ENCODE measurements around the gene NOVA2.
A peak's percentile ranks its signal among the peaks of the same experiment; 100 is the strongest.

Gene NOVA2

GRCh38 chr19:46017874-46018675, 44.4 kb upstream of the NOVA2 start:
- H3K14ac ChIP-seq (ENCODE audit: low read length): no peak overlapping the region
- peaks cover 5% of the 10 kb centered on the region for H3K9me3 ChIP-seq (ENCODE audit: insufficient read depth, low read depth, low read length)
- H2BK12ac ChIP-seq (ENCODE audit: low read length): no peak overlapping the region
- H3K27ac ChIP-seq (ENCODE audit: low read depth, low read length): no peak overlapping the region
- no peak overlapping the region for H3K4me2 ChIP-seq (ENCODE audit: low read length)
- H3K79me2 ChIP-seq (ENCODE audit: control insufficient read depth, insufficient read depth, low read length, poor library complexity): peaks cover 2% of the 10 kb centered on the region
- H3K23ac ChIP-seq (ENCODE audit: low read length): no peak overlapping the region
- no CpG with 5 or more reads among the region's 15 CpGs for WGBS (ENCODE audit: extremely low coverage, insufficient coverage, insufficient read length)
- no peak overlapping the region for H2AFZ ChIP-seq (ENCODE audit: insufficient read depth, low read length, poor library complexity)
- H2BK120ac ChIP-seq (ENCODE audit: insufficient read depth, low read length, poor library complexity): no peak overlapping the region
- H3K9ac ChIP-seq (ENCODE audit: low read length): no peak overlapping the region
- peaks cover 21% of the 10 kb centered on the region for H3K27me3 ChIP-seq (ENCODE audit: insufficient read depth, low read length)
- no peak overlapping the region for H2BK5ac ChIP-seq (ENCODE audit: low read depth, low read length, poor library complexity)
- no peak overlapping the region for H3K4ac ChIP-seq (ENCODE audit: low read depth, low read length)
- no peak overlapping the region for H3K18ac ChIP-seq (ENCODE audit: low read length)
- H3K4me3 ChIP-seq (ENCODE audit: low read depth, low read length): no peak overlapping the region
- H3K36me3 ChIP-seq (ENCODE audit: control insufficient read depth in 1 of 2, insufficient read depth in 2 of 2, low read length in 2 of 2): peaks cover 4 to 9% of the 10 kb centered on the region in 2 experiments
- H2AK5ac ChIP-seq (ENCODE audit: low read length): no peak overlapping the region
- H4K91ac ChIP-seq (ENCODE audit: low read depth, low read length): no peak overlapping the region
- DNase-seq: no peak
- no peak overlapping the region for H4K12ac ChIP-seq (ENCODE audit: low read depth, low read length)
- no peaks in the 10 kb centered on the region for H3K79me1 ChIP-seq (ENCODE audit: low read length)
- no peak overlapping the region for H4K8ac ChIP-seq (ENCODE audit: low read depth, low read length)
- H3K4me1 ChIP-seq (ENCODE audit: control insufficient read depth in 1 of 2, insufficient read depth in 2 of 2, low read length in 2 of 2): peaks cover 12 to 19% of the 10 kb centered on the region in 2 experiments

- Histone ChIP-seq H2AFZ (ENCODE audit: insufficient read depth, low read length, poor library complexity) (no peak overlapping the region), H4K91ac (ENCODE audit: low read depth, low read length) (no peak overlapping the region), H2BK12ac (ENCODE audit: low read length) (no peak overlapping the region)
These were observed 43.4 kb upstream of the NOVA2 start for GRCh38 chr19:46017095-46017429.

GRCh38 chr19:46016426-46017094, 42.9 kb upstream of the NOVA2 start:
- Histone ChIP-seq H3K79me2 (ENCODE audit: control insufficient read depth, insufficient read depth, low read length, poor library complexity) (peaks cover 2% of the 10 kb centered on the region), H3K27ac (ENCODE audit: low read depth, low read length) (no peak overlapping the region), H3K9ac (ENCODE audit: low read length) (no peak overlapping the region), H3K18ac (ENCODE audit: low read length) (peak overlapping the region; percentile 44), H2BK120ac (ENCODE audit: insufficient read depth, low read length, poor library complexity) (no peak overlapping the region), H3K4me1 (ENCODE audit: control insufficient read depth in 1 of 2, insufficient read depth in 2 of 2, low read length in 2 of 2) (peaks cover 12 to 19% of the 10 kb centered on the region in 2 experiments), H2BK12ac (ENCODE audit: low read length) (peak overlapping the region; percentile 24), H3K27me3 (ENCODE audit: insufficient read depth, low read length) (peaks cover 21% of the 10 kb centered on the region), H3K79me1 (ENCODE audit: low read length) (no peaks in the 10 kb centered on the region), H2AK5ac (ENCODE audit: low read length) (peak overlapping the region; percentile 68), H3K23ac (ENCODE audit: low read length) (no peak overlapping the region), H3K14ac (ENCODE audit: low read length) (no peak overlapping the region), H4K8ac (ENCODE audit: low read depth, low read length) (no peak overlapping the region), H2BK5ac (ENCODE audit: low read depth, low read length, poor library complexity) (no peak overlapping the region), H4K91ac (ENCODE audit: low read depth, low read length) (no peak overlapping the region), H3K4ac (ENCODE audit: low read depth, low read length) (no peak overlapping the region), H3K4me2 (ENCODE audit: low read length) (peak overlapping the region; percentile 74), H3K36me3 (ENCODE audit: control insufficient read depth in 1 of 2, insufficient read depth in 2 of 2, low read length in 2 of 2) (peaks cover 4 to 9% of the 10 kb centered on the region in 2 experiments), H4K12ac (ENCODE audit: low read depth, low read length) (no peak overlapping the region), H3K4me3 (ENCODE audit: low read depth, low read length) (peak overlapping the region; percentile 8), H2AFZ (ENCODE audit: insufficient read depth, low read length, poor library complexity) (no peak overlapping the region), H3K9me3 (ENCODE audit: insufficient read depth, low read depth, low read length) (peaks cover 5% of the 10 kb centered on the region)
- DNase-seq: peak; percentile 77 to 90
- WGBS (ENCODE audit: extremely low coverage, insufficient coverage, insufficient read length): no CpG with 5 or more reads among the region's 48 CpGs

More at GRCh38 chr19:46017095-46017429, 43.4 kb upstream of the NOVA2 start:
- Histone ChIP-seq H2AK5ac (ENCODE audit: low read length) (no peak overlapping the region), H3K79me1 (ENCODE audit: low read length) (no peaks in the 10 kb centered on the region), H3K18ac (ENCODE audit: low read length) (no peak overlapping the region), H3K27me3 (ENCODE audit: insufficient read depth, low read length) (peaks cover 21% of the 10 kb centered on the region), H3K4me2 (ENCODE audit: low read length) (no peak overlapping the region), H3K23ac (ENCODE audit: low read length) (no peak overlapping the region), H3K27ac (ENCODE audit: low read depth, low read length) (no peak overlapping the region), H3K4me3 (ENCODE audit: low read depth, low read length) (no peak overlapping the region), H3K36me3 (ENCODE audit: control insufficient read depth in 1 of 2, insufficient read depth in 2 of 2, low read length in 2 of 2) (peaks cover 4 to 9% of the 10 kb centered on the region in 2 experiments), H3K14ac (ENCODE audit: low read length) (no peak overlapping the region), H4K8ac (ENCODE audit: low read depth, low read length) (no peak overlapping the region), H2BK5ac (ENCODE audit: low read depth, low read length, poor library complexity) (no peak overlapping the region), H2BK120ac (ENCODE audit: insufficient read depth, low read length, poor library complexity) (no peak overlapping the region), H3K9me3 (ENCODE audit: insufficient read depth, low read depth, low read length) (peaks cover 5% of the 10 kb centered on the region), H4K12ac (ENCODE audit: low read depth, low read length) (no peak overlapping the region), H3K4me1 (ENCODE audit: control insufficient read depth in 1 of 2, insufficient read depth in 2 of 2, low read length in 2 of 2) (peaks cover 12 to 19% of the 10 kb centered on the region in 2 experiments), H3K9ac (ENCODE audit: low read length) (no peak overlapping the region), H3K4ac (ENCODE audit: low read depth, low read length) (no peak overlapping the region), H3K79me2 (ENCODE audit: control insufficient read depth, insufficient read depth, low read length, poor library complexity) (peaks cover 2% of the 10 kb centered on the region)
- no CpG with 5 or more reads among the region's 7 CpGs for WGBS (ENCODE audit: extremely low coverage, insufficient coverage, insufficient read length)
- DNase-seq: no peak

- no peak overlapping the region for H2BK5ac ChIP-seq (ENCODE audit: low read depth, low read length, poor library complexity)
- H3K4me2 ChIP-seq (ENCODE audit: low read length): peak overlapping the region; percentile 74
- no peak overlapping the region for H3K9ac ChIP-seq (ENCODE audit: low read length)
- peak overlapping the region; percentile 32 for H3K4me3 ChIP-seq (ENCODE audit: low read depth, low read length)
- peaks cover 5% of the 10 kb centered on the region for H3K9me3 ChIP-seq (ENCODE audit: insufficient read depth, low read depth, low read length)
- H3K4me1 ChIP-seq (ENCODE audit: control insufficient read depth in 1 of 2, insufficient read depth in 2 of 2, low read length in 2 of 2): peaks cover 12 to 19% of the 10 kb centered on the region in 2 experiments
- H4K12ac ChIP-seq (ENCODE audit: low read depth, low read length): no peak overlapping the region
- no peak overlapping the region for H4K91ac ChIP-seq (ENCODE audit: low read depth, low read length)
- H2BK120ac ChIP-seq (ENCODE audit: insufficient read depth, low read length, poor library complexity): no peak overlapping the region
- H2AFZ ChIP-seq (ENCODE audit: insufficient read depth, low read length, poor library complexity): no peak overlapping the region
- no peak overlapping the region for H3K18ac ChIP-seq (ENCODE audit: low read length)
- no peak for DNase-seq
- H3K27me3 ChIP-seq (ENCODE audit: insufficient read depth, low read length): peaks cover 21% of the 10 kb centered on the region
- H3K14ac ChIP-seq (ENCODE audit: low read length): no peak overlapping the region
- no peak overlapping the region for H3K27ac ChIP-seq (ENCODE audit: low read depth, low read length)
- H2AK5ac ChIP-seq (ENCODE audit: low read length): no peak overlapping the region
- H3K79me1 ChIP-seq (ENCODE audit: low read length): no peaks in the 10 kb centered on the region
- no peak overlapping the region for H3K4ac ChIP-seq (ENCODE audit: low read depth, low read length)
- H2BK12ac ChIP-seq (ENCODE audit: low read length): peak overlapping the region; percentile 24
- H3K23ac ChIP-seq (ENCODE audit: low read length): no peak overlapping the region
- peaks cover 2% of the 10 kb centered on the region for H3K79me2 ChIP-seq (ENCODE audit: control insufficient read depth, insufficient read depth, low read length, poor library complexity)
- H4K8ac ChIP-seq (ENCODE audit: low read depth, low read length): no peak overlapping the region
- H3K36me3 ChIP-seq (ENCODE audit: control insufficient read depth in 1 of 2, insufficient read depth in 2 of 2, low read length in 2 of 2): peaks cover 4 to 9% of the 10 kb centered on the region in 2 experiments
- WGBS (ENCODE audit: extremely low coverage, insufficient coverage, insufficient read length): no CpG with 5 or more reads among the region's 63 CpGs
These were observed 42.2 kb upstream of the NOVA2 start for GRCh38 chr19:46015687-46016425.
